Muscle of leg (tissue), 11 donors: Measurements from ENCODE around the gene METAP1D. TPM values are rescaled to one million over a fixed set of nuclear protein-coding genes. Genes with fewer than 3 reads are reported as not detected.

Experiments
- DNase-seq: peaks from one replicate; pipeline ENCODE4 v3.0.0; 2013
- H3K27ac ChIP-seq: one replicate; pipeline ENCODE4 v1.5.1; 2013; ENCODE audit warnings: mild to moderate bottlenecking, low read length, control low read depth
- H3K27me3 ChIP-seq: one replicate; pipeline ENCODE4 v1.6.1; 2013; ENCODE audit warnings: low read length; ENCODE audit not compliant: control insufficient read depth, insufficient read depth
- H3K36me3 ChIP-seq: one replicate; pipeline ENCODE4 v1.6.1; 2013; ENCODE audit warnings: low read length; ENCODE audit not compliant: control insufficient read depth, insufficient read depth
- H3K4me1 ChIP-seq: one replicate; pipeline ENCODE4 v1.6.1; 2013; ENCODE audit warnings: low read length; ENCODE audit not compliant: control insufficient read depth, insufficient read depth
- H3K4me3 ChIP-seq: one replicate; pipeline ENCODE4 v1.5.1; 2013; ENCODE audit warnings: low read length, control low read depth
- H3K9me3 ChIP-seq: replicated peaks from 2 replicates; pipeline ENCODE4 v1.6.1; 2013; ENCODE audit warnings: low read depth, low read length; ENCODE audit not compliant: control insufficient read depth
- WGBS: methylation state at CpG from one replicate; pipeline ENCODE4 v1.1.5; 2013; ENCODE audit warnings: missing lambda C conversion rate; ENCODE audit not compliant: insufficient coverage; 5-methylcytosine and 5-hydroxymethylcytosine counted together
- polyA plus RNA-seq, 8 donors: library from polyadenylated mRNA; unstranded; fragments of 120-200 nt; gene quantifications; one replicate each; pipeline versions ENCODE4 v1.2.1 to v1.2.3, GENCODE V29; 2013; ENCODE audit warnings: inconsistent platforms in 1 of 8, low replicate concordance in 1 of 8; ENCODE audit not compliant: insufficient read length in 8 of 8, insufficient read depth in 1 of 8
- total RNA-seq: library from RNA; stranded (reverse); fragments of 120-200 nt; gene quantifications from one replicate; pipeline ENCODE4 v1.2.4, GENCODE V29; 2013

METAP1D gene
- total and polyA plus RNA-seq, 9 donors, result 7.8 to 16.0 (median 9.8) TPM

GRCh38 chr2:172102391-172103359 is 102.9 kb downstream of the METAP1D start, which contains the start of gene DLX2:
Gene DLX2 (minus strand): TSS chr2:172102900. CDS start chr2:172102538, 362 bp downstream.
- Histone ChIP-seq H3K9me3 (no peaks in the 10 kb centered on the region), H3K27ac (no peak within 1 kb of the TSS), H3K4me1 (peaks cover 56% of the 10 kb centered on the region), H3K27me3 (peaks cover 99% of the 10 kb centered on the region), H3K36me3 (no peaks in the 10 kb centered on the region), H3K4me3 (peak within 1 kb of the TSS; percentile 49)
- DNase-seq, result peak; percentile 91
- WGBS, result under 1% methylated on average over 55 of the region's 74 CpGs

GRCh38 chr2:172103471-172104272 is 103.9 kb downstream of the METAP1D start:
- H3K4me1 ChIP-seq, result peaks cover 57% of the 10 kb centered on the region
- DNase-seq, result peak; percentile 92
- WGBS, result no CpG with 5 or more reads among the region's 25 CpGs

GRCh38 chr2:172105471-172106107 is 105.8 kb downstream of the METAP1D start:
- 3% methylated on average over 13 of the region's 23 CpGs for WGBS
- Histone ChIP-seq H3K4me1 (peaks cover 43% of the 10 kb centered on the region), H3K4me3 (no peak overlapping the region), H3K27ac (no peak overlapping the region), H3K36me3 (no peaks in the 10 kb centered on the region), H3K9me3 (no peaks in the 10 kb centered on the region), H3K27me3 (peaks cover 98% of the 10 kb centered on the region)
- DNase-seq, result peak; percentile 4

More at GRCh38 chr2:172103471-172104272, 103.9 kb downstream of the METAP1D start:
- Histone ChIP-seq H3K9me3 (no peaks in the 10 kb centered on the region), H3K27ac (no peak overlapping the region), H3K4me3 (no peak overlapping the region), H3K27me3 (peaks cover 99% of the 10 kb centered on the region), H3K36me3 (no peaks in the 10 kb centered on the region)

GRCh38 chr2:172106108-172106961 is 106.6 kb downstream of the METAP1D start:
- peaks cover 36% of the 10 kb centered on the region for H3K4me1 ChIP-seq
- peak; percentile 16 for DNase-seq
- under 1% methylated on average over 35 of the region's 44 CpGs for WGBS

GRCh38 chr2:172107690-172108586 is 108.2 kb downstream of the METAP1D start:
- H3K4me1 ChIP-seq, result peaks cover 21% of the 10 kb centered on the region
- H3K4me3 ChIP-seq, result no peak overlapping the region
- peaks cover 78% of the 10 kb centered on the region for H3K27me3 ChIP-seq
- 15% methylated on average over 37 of the region's 51 CpGs for WGBS
- no peaks in the 10 kb centered on the region for H3K36me3 ChIP-seq
- peak; percentile 4 for DNase-seq
- H3K9me3 ChIP-seq, result no peaks in the 10 kb centered on the region
- no peak overlapping the region for H3K27ac ChIP-seq

More at GRCh38 chr2:172106108-172106961, 106.6 kb downstream of the METAP1D start:
- Histone ChIP-seq H3K27me3 (peaks cover 92% of the 10 kb centered on the region), H3K4me3 (no peak overlapping the region), H3K36me3 (no peaks in the 10 kb centered on the region), H3K9me3 (no peaks in the 10 kb centered on the region), H3K27ac (no peak overlapping the region)

GRCh38 chr2:172108587-172108930 is 108.8 kb downstream of the METAP1D start:
- H3K27ac ChIP-seq, result no peak overlapping the region
- WGBS, result 16% methylated on average over 5 of the region's 8 CpGs
- no peaks in the 10 kb centered on the region for H3K9me3 ChIP-seq
- no peak for DNase-seq
- no peaks in the 10 kb centered on the region for H3K36me3 ChIP-seq
- peaks cover 16% of the 10 kb centered on the region for H3K4me1 ChIP-seq
- H3K4me3 ChIP-seq, result no peak overlapping the region
- peaks cover 72% of the 10 kb centered on the region for H3K27me3 ChIP-seq

GRCh38 chr2:172109256-172109987 is 109.7 kb downstream of the METAP1D start:
- 25% methylated on average over 9 of the region's 29 CpGs for WGBS
- peaks cover 16% of the 10 kb centered on the region for H3K4me1 ChIP-seq
- H3K9me3 ChIP-seq, result no peaks in the 10 kb centered on the region
- H3K27ac ChIP-seq, result no peak overlapping the region
- no peak for DNase-seq
- H3K36me3 ChIP-seq, result no peaks in the 10 kb centered on the region
- H3K27me3 ChIP-seq, result peaks cover 64% of the 10 kb centered on the region
- no peak overlapping the region for H3K4me3 ChIP-seq

GRCh38 chr2:172109988-172110811 is 110.4 kb downstream of the METAP1D start:
- H3K9me3 ChIP-seq, result no peaks in the 10 kb centered on the region
- peaks cover 16% of the 10 kb centered on the region for H3K4me1 ChIP-seq
- 33% methylated on average over 22 of the region's 31 CpGs for WGBS
- H3K27me3 ChIP-seq, result peaks cover 56% of the 10 kb centered on the region
- no peak overlapping the region for H3K4me3 ChIP-seq
- no peak for DNase-seq
- H3K36me3 ChIP-seq, result no peaks in the 10 kb centered on the region
- H3K27ac ChIP-seq, result no peak overlapping the region
